Vagina (tissue), 2 donors: Measurements from ENCODE around the gene TMEM17. TPM values are rescaled to one million over a fixed set of nuclear protein-coding genes. Genes with fewer than 3 reads are reported as not detected.

ENCODE experiments used
- DNase-seq, 2 donors: peaks; one replicate each; pipeline ENCODE4 v3.0.0-alpha.2; 2017; ENCODE audit errors: extremely low spot score in 2 of 2
- H3K27ac ChIP-seq: fragments of 200-600 bp; sonication (generic); one replicate; pipeline ENCODE4 v1.5.1; 2019
- H3K27me3 ChIP-seq: fragments of 200-600 bp; sonication (generic); one replicate; pipeline ENCODE4 v1.5.1; 2019
- H3K36me3 ChIP-seq, 2 donors: fragments of 200-600 bp; sonication (generic); one replicate each; pipeline ENCODE4 v1.5.1; 2017 to 2019
- H3K4me1 ChIP-seq: fragments of 200-600 bp; sonication (generic); one replicate; pipeline ENCODE4 v1.5.1; 2019
- H3K4me3 ChIP-seq, 2 donors: fragments of 200-600 bp; sonication (generic); 1 replicate in 1 of 2; 2 replicates in 1 of 2; pipeline ENCODE4 v1.5.1; 2016 to 2019
- H3K9me3 ChIP-seq: fragments of 200-600 bp; sonication (generic); one replicate; pipeline ENCODE4 v1.5.1; 2019
- POLR2A ChIP-seq, 2 donors: fragments of 450-650 bp; IDR thresholded peaks; one replicate each; pipeline ENCODE4 v1.6.1; 2017; ENCODE audit warnings: antibody characterized with exemption in 2 of 2, mild to moderate bottlenecking in 2 of 2, moderate library complexity in 2 of 2
- POLR2AphosphoS5 ChIP-seq, 2 donors: sonication (generic); formaldehyde crosslinking; IDR thresholded peaks; one replicate each; pipeline ENCODE4 v1.9.0; 2017; ENCODE audit warnings: antibody characterized with exemption in 2 of 2, mild to moderate bottlenecking in 2 of 2, low read depth in 1 of 2; ENCODE audit not compliant: insufficient read depth in 1 of 2
- intact Hi-C: fragments of 100-400 bp; cut with DNase I; formaldehyde crosslinking; loops from one replicate; pipeline ENCODE4 v1.15.1; 2023
- total RNA-seq: library from RNA; depleted of rRNA; stranded (reverse); fragments of >200 nt; gene quantifications from one replicate; pipeline ENCODE4 v1.2.3, GENCODE V29; 2016
- TF ChIP-seq, protein P1 (sequence below), 3 experiments: fragments of 450-650 bp in 2 of 3; fragments of 200-600 bp in 1 of 3; sonication (generic) in 1 of 3; IDR thresholded peaks; one replicate each; pipeline ENCODE4 v1.5.1; 2017 to 2019; ENCODE audit warnings: antibody characterized with exemption in 3 of 3, mild to moderate bottlenecking in 2 of 3, moderate library complexity in 2 of 3

The TMEM17 gene
- total RNA-seq, 1 donor from 2014 or later, result 0.98 TPM

- H3K36me3 ChIP-seq, result no peaks in the 10 kb centered on the region
- H3K4me1 ChIP-seq, result peaks cover 40% of the 10 kb centered on the region
- H3K27me3 ChIP-seq, result no peaks in the 10 kb centered on the region
- TF ChIP-seq POLR2AphosphoS5 (IDR thresholded peaks at IDR 0.05; ENCODE audit: insufficient read depth in 1 of 2, low read depth in 1 of 2) (no peak), POLR2A (IDR thresholded peaks at IDR 0.05) (no peak)
- TF ChIP-seq, protein P1, sequence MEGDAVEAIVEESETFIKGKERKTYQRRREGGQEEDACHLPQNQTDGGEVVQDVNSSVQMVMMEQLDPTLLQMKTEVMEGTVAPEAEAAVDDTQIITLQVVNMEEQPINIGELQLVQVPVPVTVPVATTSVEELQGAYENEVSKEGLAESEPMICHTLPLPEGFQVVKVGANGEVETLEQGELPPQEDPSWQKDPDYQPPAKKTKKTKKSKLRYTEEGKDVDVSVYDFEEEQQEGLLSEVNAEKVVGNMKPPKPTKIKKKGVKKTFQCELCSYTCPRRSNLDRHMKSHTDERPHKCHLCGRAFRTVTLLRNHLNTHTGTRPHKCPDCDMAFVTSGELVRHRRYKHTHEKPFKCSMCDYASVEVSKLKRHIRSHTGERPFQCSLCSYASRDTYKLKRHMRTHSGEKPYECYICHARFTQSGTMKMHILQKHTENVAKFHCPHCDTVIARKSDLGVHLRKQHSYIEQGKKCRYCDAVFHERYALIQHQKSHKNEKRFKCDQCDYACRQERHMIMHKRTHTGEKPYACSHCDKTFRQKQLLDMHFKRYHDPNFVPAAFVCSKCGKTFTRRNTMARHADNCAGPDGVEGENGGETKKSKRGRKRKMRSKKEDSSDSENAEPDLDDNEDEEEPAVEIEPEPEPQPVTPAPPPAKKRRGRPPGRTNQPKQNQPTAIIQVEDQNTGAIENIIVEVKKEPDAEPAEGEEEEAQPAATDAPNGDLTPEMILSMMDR (IDR thresholded peaks at IDR 0.05), result no peak
- intact Hi-C loops, result no loop called here
- no peak overlapping the region for H3K27ac ChIP-seq
- no peak for DNase-seq
- no peaks in the 10 kb centered on the region for H3K9me3 ChIP-seq
- no peak overlapping the region for H3K4me3 ChIP-seq
Measured at GRCh38 chr2:62461017-62461553, 44.9 kb downstream of the TMEM17 start.

GRCh38 chr2:62460175-62460574 lies 45.8 kb downstream of the TMEM17 start:
- Histone ChIP-seq H3K27me3 (no peaks in the 10 kb centered on the region), H3K9me3 (no peaks in the 10 kb centered on the region), H3K4me1 (peaks cover 33% of the 10 kb centered on the region), H3K36me3 (no peaks in the 10 kb centered on the region), H3K4me3 (no peak overlapping the region), H3K27ac (no peak overlapping the region)
- intact Hi-C loops, result no loop called here
- TF ChIP-seq POLR2AphosphoS5 (IDR thresholded peaks at IDR 0.05; ENCODE audit: insufficient read depth in 1 of 2, low read depth in 1 of 2), result no peak
- no peak for TF ChIP-seq POLR2A (IDR thresholded peaks at IDR 0.05)
- TF ChIP-seq, protein P1 (IDR thresholded peaks at IDR 0.05), result no peak
- no peak for DNase-seq

DNA sequence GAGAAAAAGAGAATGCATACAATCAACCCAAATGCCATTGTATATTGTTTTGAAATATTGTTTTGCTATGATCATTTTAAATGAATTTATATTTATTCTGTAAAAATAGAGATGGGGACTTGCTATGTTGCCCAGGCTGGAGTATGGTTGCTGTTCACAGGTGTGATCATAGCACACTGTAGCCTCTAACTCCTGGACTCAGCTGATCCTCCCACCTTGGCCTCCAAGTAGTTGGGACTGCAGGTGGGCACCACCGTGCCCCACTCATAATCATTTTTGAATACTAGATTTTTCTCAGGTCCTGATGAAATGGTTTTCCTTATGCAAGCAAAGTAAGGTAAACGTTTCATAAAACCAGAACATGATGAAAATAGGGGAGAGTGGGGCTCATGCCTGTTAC lies 46.3 kb downstream of the TMEM17 start:
- DNase-seq, result no peak

DNA sequence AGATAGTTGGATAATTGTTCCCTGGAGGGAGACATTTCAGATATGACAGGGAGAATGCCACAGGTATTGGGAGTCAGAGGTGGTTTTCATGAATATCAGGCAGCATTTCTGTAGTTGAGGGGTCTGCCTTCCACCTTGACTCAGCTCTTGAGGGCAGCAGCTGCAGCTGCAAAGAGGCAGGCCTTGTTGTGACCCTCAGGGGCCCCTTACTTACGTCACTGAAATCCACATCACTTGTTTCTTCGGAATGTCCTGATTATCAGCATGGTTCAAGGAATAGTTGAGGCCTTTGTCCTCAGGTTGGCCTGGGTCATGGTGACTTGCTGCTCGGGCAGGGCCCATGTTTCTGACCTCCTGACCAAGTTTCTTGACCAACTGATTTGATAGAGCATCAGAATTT lies 46.9 kb downstream of the TMEM17 start:
- H3K4me1 ChIP-seq, result peaks cover 33% of the 10 kb centered on the region

More for the DNA sequence above, 46.3 kb downstream of the TMEM17 start:
- Histone ChIP-seq H3K9me3 (no peaks in the 10 kb centered on the region), H3K27ac (no peak overlapping the region), H3K4me1 (peaks cover 33% of the 10 kb centered on the region), H3K36me3 (no peaks in the 10 kb centered on the region), H3K4me3 (no peak overlapping the region), H3K27me3 (no peaks in the 10 kb centered on the region)
- intact Hi-C loops, result no loop called here
- TF ChIP-seq POLR2A (IDR thresholded peaks at IDR 0.05) (no peak), POLR2AphosphoS5 (IDR thresholded peaks at IDR 0.05; ENCODE audit: insufficient read depth in 1 of 2, low read depth in 1 of 2) (no peak)
- TF ChIP-seq, protein P1 (IDR thresholded peaks at IDR 0.05), result no peak

GRCh38 chr2:62458671-62459081 lies 47.3 kb downstream of the TMEM17 start:
- peaks cover 33% of the 10 kb centered on the region for H3K4me1 ChIP-seq
- intact Hi-C loops, result no loop called here
- peak overlapping the region; percentile 79 for H3K27ac ChIP-seq
- no peak for DNase-seq
- no peaks in the 10 kb centered on the region for H3K9me3 ChIP-seq
- no peaks in the 10 kb centered on the region for H3K27me3 ChIP-seq
- TF ChIP-seq, protein P1 (IDR thresholded peaks at IDR 0.05), result no peak
- TF ChIP-seq POLR2AphosphoS5 (IDR thresholded peaks at IDR 0.05; ENCODE audit: insufficient read depth in 1 of 2, low read depth in 1 of 2) (no peak), POLR2A (IDR thresholded peaks at IDR 0.05) (no peak)
- H3K4me3 ChIP-seq, result no peak overlapping the region
- no peaks in the 10 kb centered on the region for H3K36me3 ChIP-seq

More for the DNA sequence above, 46.9 kb downstream of the TMEM17 start:
- no peaks in the 10 kb centered on the region for H3K27me3 ChIP-seq
- TF ChIP-seq, protein P1 (IDR thresholded peaks at IDR 0.05), result no peak
- TF ChIP-seq POLR2AphosphoS5 (IDR thresholded peaks at IDR 0.05; ENCODE audit: insufficient read depth in 1 of 2, low read depth in 1 of 2), result no peak
- no peak for TF ChIP-seq POLR2A (IDR thresholded peaks at IDR 0.05)
- peak overlapping the region; percentile 79 for H3K27ac ChIP-seq
- intact Hi-C loops, result no loop called here
- H3K36me3 ChIP-seq, result no peaks in the 10 kb centered on the region
- no peak for DNase-seq
- no peak overlapping the region for H3K4me3 ChIP-seq
- H3K9me3 ChIP-seq, result no peaks in the 10 kb centered on the region
